Measurements from ENCODE around the gene IFNA4. TPM values are rescaled to one million over a fixed set of nuclear protein-coding genes. Genes with fewer than 3 reads are reported as not detected.
A peak's percentile ranks its signal among the peaks of the same experiment; 100 is the strongest.
"Not testable (repeated sequence)": the region's sequence is repeated elsewhere in the genome, so short reads cannot be mapped to it uniquely, and the experiment has no call there.

IFNA4 gene
- total and polyA plus RNA-seq, 4 donors = not detected

DNA sequence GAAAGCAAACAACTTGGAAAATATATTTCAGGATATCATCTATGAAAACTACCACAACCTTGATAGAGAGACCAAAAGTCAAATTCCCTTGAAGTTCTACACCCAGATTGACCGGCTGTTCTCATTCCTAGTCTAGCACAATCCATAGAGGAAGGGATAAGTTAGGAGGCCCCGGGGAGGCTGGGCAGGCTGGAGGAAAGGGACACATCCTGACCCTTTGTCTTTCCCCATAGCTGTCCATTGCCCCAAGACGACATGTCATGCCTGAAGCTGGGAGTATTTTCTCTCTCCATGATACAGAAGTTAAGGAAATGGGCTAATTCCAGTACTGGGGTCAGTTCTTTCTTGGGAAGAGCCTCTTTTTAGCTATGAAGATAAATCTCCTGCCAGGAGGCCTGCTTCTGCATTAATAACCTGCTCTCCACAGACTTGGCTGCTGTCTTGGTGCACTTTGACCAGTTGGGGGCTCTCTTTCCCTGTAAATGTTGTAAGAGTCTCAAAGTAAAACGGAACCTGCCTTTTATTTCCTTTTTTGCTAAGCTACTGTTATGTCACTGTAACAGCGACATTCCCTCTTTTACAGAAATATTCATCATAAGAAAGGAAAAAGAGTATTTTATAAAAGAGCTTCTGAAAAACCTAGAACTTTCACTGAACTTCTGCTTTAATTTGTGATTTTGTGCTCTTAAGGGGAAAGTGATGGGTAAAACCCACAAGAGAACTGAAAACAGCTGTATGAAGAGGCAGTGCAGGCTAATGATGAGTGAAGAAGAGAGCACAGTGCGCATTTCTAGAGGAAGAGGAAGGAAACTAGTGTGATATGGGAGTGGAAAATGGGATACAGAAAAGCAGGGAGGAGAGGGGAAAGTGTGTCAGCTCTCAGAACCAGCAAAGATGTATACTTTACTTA, 7.7 kb upstream of the IFNA4 start:
- H3K9me3 ChIP-seq (ENCODE audit: control insufficient read depth in 4 of 4, insufficient read depth in 3 of 4, low read length in 3 of 4); H3K27ac ChIP-seq (ENCODE audit: low read depth in 1 of 2, low read length in 1 of 2); H3K36me3 ChIP-seq (ENCODE audit: control insufficient read depth in 4 of 4, insufficient read depth in 4 of 4, low read length in 4 of 4); H3K4me1 ChIP-seq (ENCODE audit: control insufficient read depth in 5 of 5, insufficient read depth in 5 of 5, low read length in 5 of 5); H3K9ac ChIP-seq (ENCODE audit: insufficient read depth in 1 of 2, low read length in 2 of 2); H3K27me3 ChIP-seq (ENCODE audit: control insufficient read depth in 3 of 3, insufficient read depth in 3 of 3, low read length in 2 of 3); H3K4me3 ChIP-seq: not testable (repeated sequence)
- WGBS, 2 donors = 38 to 40% methylated on average over 6 of the region's 6 CpGs
- ATAC-seq (ENCODE audit: insufficient read depth, low FRiP score) (peak; percentile 64), DNase-seq (peak in 2 of 3 donors; percentile 5 to 19)
- TF ChIP-seq, protein P1, sequence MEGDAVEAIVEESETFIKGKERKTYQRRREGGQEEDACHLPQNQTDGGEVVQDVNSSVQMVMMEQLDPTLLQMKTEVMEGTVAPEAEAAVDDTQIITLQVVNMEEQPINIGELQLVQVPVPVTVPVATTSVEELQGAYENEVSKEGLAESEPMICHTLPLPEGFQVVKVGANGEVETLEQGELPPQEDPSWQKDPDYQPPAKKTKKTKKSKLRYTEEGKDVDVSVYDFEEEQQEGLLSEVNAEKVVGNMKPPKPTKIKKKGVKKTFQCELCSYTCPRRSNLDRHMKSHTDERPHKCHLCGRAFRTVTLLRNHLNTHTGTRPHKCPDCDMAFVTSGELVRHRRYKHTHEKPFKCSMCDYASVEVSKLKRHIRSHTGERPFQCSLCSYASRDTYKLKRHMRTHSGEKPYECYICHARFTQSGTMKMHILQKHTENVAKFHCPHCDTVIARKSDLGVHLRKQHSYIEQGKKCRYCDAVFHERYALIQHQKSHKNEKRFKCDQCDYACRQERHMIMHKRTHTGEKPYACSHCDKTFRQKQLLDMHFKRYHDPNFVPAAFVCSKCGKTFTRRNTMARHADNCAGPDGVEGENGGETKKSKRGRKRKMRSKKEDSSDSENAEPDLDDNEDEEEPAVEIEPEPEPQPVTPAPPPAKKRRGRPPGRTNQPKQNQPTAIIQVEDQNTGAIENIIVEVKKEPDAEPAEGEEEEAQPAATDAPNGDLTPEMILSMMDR (IDR thresholded peaks at IDR 0.05; ENCODE audit: control extremely low read depth, extremely low read depth) = peak; percentile 18

DNA sequence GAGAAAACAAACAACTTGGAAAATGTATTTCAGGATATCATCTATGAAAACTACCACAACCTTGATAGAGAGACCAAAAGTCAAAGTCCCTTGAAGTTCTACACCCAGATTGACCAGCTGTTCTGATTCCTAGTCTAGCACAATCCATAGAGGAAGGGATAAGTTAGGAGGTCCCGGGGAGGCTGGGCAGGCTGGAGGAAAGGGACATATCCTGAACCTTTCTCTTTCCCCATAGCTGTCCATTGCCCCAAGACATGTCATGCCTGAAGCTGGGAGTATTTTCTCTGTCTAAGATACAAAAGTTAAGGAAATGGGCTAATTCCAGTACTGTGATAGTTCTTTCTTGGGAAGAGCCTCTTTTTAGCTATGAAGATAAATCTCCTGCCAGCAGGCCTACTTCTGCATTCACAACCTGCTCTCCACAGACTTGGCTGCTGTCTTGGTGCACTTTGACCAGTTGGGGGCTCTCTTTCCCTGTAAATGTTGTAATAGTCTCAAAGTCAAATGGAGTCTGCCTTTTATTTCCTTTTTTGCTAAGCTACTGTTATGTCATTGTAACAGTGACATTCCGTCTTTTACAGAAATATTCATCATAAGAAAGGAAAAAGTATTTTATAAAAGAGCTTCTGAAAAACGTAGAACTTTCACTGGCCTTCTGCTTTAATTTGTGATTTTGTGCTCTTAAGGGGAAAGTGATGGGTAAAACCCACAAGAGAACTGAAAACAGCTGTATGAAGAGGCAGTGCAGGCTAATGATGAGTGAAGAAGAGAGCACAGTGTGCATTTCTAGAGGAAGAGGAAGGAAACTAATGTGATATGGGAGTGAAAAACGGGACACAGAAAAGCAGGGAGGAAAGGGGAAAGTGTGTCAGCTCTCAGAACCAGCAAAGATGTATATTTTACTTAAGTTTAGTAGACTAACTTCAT, 4.3 kb downstream of the IFNA4 start:
- not testable (repeated sequence) for H3K4me1 ChIP-seq (ENCODE audit: control insufficient read depth in 5 of 5, insufficient read depth in 5 of 5, low read length in 5 of 5); H3K27ac ChIP-seq (ENCODE audit: low read depth in 1 of 2, low read length in 1 of 2); H3K27me3 ChIP-seq (ENCODE audit: control insufficient read depth in 3 of 3, insufficient read depth in 3 of 3, low read length in 2 of 3); ATAC-seq (ENCODE audit: insufficient read depth, low FRiP score); H3K9ac ChIP-seq (ENCODE audit: insufficient read depth in 1 of 2, low read length in 2 of 2); H3K36me3 ChIP-seq (ENCODE audit: control insufficient read depth in 4 of 4, insufficient read depth in 4 of 4, low read length in 4 of 4); H3K4me3 ChIP-seq; H3K9me3 ChIP-seq (ENCODE audit: control insufficient read depth in 4 of 4, insufficient read depth in 3 of 4, low read length in 3 of 4)
- TF ChIP-seq, protein P1 (IDR thresholded peaks at IDR 0.05; ENCODE audit: control extremely low read depth, extremely low read depth) = peak; percentile 13
- 31 to 40% methylated on average over 4 of the region's 4 CpGs for WGBS, 2 donors
- peak in 2 of 3 donors; percentile 4 to 5 for DNase-seq

DNA sequence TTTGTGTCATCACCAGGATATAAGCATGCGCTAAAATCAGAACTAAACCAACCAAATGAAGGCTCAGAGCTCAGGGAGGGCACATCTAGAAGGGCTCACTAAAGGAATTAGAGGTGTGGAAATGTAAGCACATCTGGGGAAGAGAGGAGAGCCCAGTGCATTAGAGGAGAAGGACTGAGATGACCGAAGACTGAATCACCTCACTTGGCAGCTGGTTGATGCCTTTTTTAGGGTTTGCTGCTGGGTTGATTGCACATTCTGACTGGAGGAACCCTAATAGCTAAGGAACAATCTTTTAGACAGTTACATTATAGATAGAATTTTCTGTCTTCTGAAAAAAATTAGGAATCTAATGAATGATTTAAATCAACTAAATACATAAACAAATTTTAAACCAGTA, 12.7 kb downstream of the IFNA4 start:
- H3K4me1 ChIP-seq (ENCODE audit: control insufficient read depth in 5 of 5, insufficient read depth in 5 of 5, low read length in 5 of 5) = no peaks in the 10 kb centered on the region

More for the DNA sequence above, 12.7 kb downstream of the IFNA4 start:
- H3K9ac ChIP-seq (ENCODE audit: insufficient read depth in 1 of 2, low read length in 2 of 2) = no peak overlapping the region
- no peak overlapping the region for H3K27ac ChIP-seq (ENCODE audit: low read depth in 1 of 2, low read length in 1 of 2)
- no peak overlapping the region for H3K4me3 ChIP-seq
- DNase-seq = no peak
- 92 to 94% methylated on average over 2 of the region's 2 CpGs for WGBS, 2 donors
- no peaks in the 10 kb centered on the region for H3K9me3 ChIP-seq (ENCODE audit: control insufficient read depth in 4 of 4, insufficient read depth in 3 of 4, low read length in 3 of 4)
- TF ChIP-seq, protein P1 (IDR thresholded peaks at IDR 0.05; ENCODE audit: control extremely low read depth, extremely low read depth) = no peak
- no peaks in the 10 kb centered on the region for H3K27me3 ChIP-seq (ENCODE audit: control insufficient read depth in 3 of 3, insufficient read depth in 3 of 3, low read length in 2 of 3)
- no peak for ATAC-seq (ENCODE audit: insufficient read depth, low FRiP score)
- H3K36me3 ChIP-seq (ENCODE audit: control insufficient read depth in 4 of 4, insufficient read depth in 4 of 4, low read length in 4 of 4) = no peaks in the 10 kb centered on the region
